ENCODE data around the gene TMSB10.
A peak's percentile ranks its signal among the peaks of the same experiment; 100 is the strongest.
"Not testable (repeated sequence)": the region's sequence is repeated elsewhere in the genome, so short reads cannot be mapped to it uniquely, and the experiment has no call there.

TMSB10 gene

GRCh38 chr2:84904151-84904550, 1.3 kb upstream of the TMSB10 start:
- no peak for DNase-seq (ENCODE audit: low spot score)

- peak; percentile 76 for DNase-seq (ENCODE audit: low spot score)
These were observed 710 bp upstream of the TMSB10 start for GRCh38 chr2:84904717-84905174.

- DNase-seq (ENCODE audit: low spot score): no peak
These were observed 848 bp downstream of the TMSB10 start for GRCh38 chr2:84906108-84906899.

- no peak for DNase-seq (ENCODE audit: low spot score)
These were observed 1.7 kb downstream of the TMSB10 start for GRCh38 chr2:84906900-84907714.

GRCh38 chr2:84908948-84909713, 3.7 kb downstream of the TMSB10 start:
- no peak for DNase-seq (ENCODE audit: low spot score)

- no peak for DNase-seq (ENCODE audit: low spot score)
These were observed 5.8 kb downstream of the TMSB10 start for GRCh38 chr2:84911135-84911678.

- no peak for DNase-seq (ENCODE audit: low spot score)
These were observed 7.5 kb downstream of the TMSB10 start for GRCh38 chr2:84912984-84913383.

- no peak for DNase-seq (ENCODE audit: low spot score)
These were observed 8.9 kb downstream of the TMSB10 start for GRCh38 chr2:84914334-84914733.

- DNase-seq (ENCODE audit: low spot score): not testable (repeated sequence)
These were observed 10.2 kb downstream of the TMSB10 start for GRCh38 chr2:84915675-84916074.

- DNase-seq (ENCODE audit: low spot score): not testable (repeated sequence)
These were observed 12.4 kb downstream of the TMSB10 start for GRCh38 chr2:84917821-84918220.

GRCh38 chr2:84918430-84918829, 13.0 kb downstream of the TMSB10 start:
- DNase-seq (ENCODE audit: low spot score): no peak

- no peak for DNase-seq (ENCODE audit: low spot score)
These were observed 14.6 kb downstream of the TMSB10 start for GRCh38 chr2:84919885-84920580.

GRCh38 chr2:84923009-84923408, 17.6 kb downstream of the TMSB10 start:
- DNase-seq (ENCODE audit: low spot score): no peak

- DNase-seq (ENCODE audit: low spot score): no peak
These were observed 19.0 kb downstream of the TMSB10 start for GRCh38 chr2:84924173-84925106.

- DNase-seq (ENCODE audit: low spot score): no peak
These were observed 19.9 kb downstream of the TMSB10 start for GRCh38 chr2:84925336-84925723.

- DNase-seq (ENCODE audit: low spot score): peak; percentile 98
These were observed 20.4 kb downstream of the TMSB10 start for GRCh38 chr2:84925724-84926376.

GRCh38 chr2:84927275-84927627, 21.8 kb downstream of the TMSB10 start:
- DNase-seq (ENCODE audit: low spot score): no peak

- no peak for DNase-seq (ENCODE audit: low spot score)
These were observed 25.9 kb downstream of the TMSB10 start for GRCh38 chr2:84931384-84931821.

GRCh38 chr2:84938194-84938879, 32.9 kb downstream of the TMSB10 start:
- no peak for DNase-seq (ENCODE audit: low spot score)
